Measurements from ENCODE around the gene APLF.

DNA sequence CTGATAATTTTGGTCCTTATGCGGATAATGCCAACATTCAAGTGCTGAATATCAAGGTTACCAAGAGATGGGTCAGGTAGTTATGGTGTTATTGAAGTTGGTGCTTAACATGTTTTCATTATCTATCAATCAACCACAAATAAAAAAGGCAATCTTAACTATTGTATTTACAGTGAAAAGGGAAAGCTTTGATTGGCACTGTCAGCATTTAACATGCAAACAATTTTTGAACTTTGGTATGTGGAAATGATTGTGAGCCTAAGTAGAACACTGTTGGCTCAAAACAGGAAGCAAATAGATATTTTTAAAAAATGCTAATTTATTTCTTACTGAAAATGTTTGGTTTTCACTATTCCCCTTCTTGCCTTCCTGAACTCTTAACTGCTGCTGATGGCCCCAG lies 21.9 kb downstream of the APLF start:
- TF ChIP-seq, protein P1, sequence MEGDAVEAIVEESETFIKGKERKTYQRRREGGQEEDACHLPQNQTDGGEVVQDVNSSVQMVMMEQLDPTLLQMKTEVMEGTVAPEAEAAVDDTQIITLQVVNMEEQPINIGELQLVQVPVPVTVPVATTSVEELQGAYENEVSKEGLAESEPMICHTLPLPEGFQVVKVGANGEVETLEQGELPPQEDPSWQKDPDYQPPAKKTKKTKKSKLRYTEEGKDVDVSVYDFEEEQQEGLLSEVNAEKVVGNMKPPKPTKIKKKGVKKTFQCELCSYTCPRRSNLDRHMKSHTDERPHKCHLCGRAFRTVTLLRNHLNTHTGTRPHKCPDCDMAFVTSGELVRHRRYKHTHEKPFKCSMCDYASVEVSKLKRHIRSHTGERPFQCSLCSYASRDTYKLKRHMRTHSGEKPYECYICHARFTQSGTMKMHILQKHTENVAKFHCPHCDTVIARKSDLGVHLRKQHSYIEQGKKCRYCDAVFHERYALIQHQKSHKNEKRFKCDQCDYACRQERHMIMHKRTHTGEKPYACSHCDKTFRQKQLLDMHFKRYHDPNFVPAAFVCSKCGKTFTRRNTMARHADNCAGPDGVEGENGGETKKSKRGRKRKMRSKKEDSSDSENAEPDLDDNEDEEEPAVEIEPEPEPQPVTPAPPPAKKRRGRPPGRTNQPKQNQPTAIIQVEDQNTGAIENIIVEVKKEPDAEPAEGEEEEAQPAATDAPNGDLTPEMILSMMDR (IDR thresholded peaks at IDR 0.05): no peak
- no peak for TF ChIP-seq POLR2A (IDR thresholded peaks at IDR 0.05)

Data from ovary (tissue), 3 donors.